Neural crest cell (in vitro differentiated cells): ENCODE measurements around the gene MXRA8. TPM values are rescaled to one million over a fixed set of nuclear protein-coding genes. Genes with fewer than 3 reads are reported as not detected.
A peak's percentile ranks its signal among the peaks of the same experiment; 100 is the strongest.

ENCODE experiments used
- DNase-seq: peaks from one replicate; pipeline ENCODE4 v3.0.0; 2021; ENCODE audit warnings: low read depth, mixed read lengths, low spot score
- H3K27ac Mint-ChIP-seq: one replicate; pipeline ENCODE4 v1.8.0; 2021; ENCODE audit warnings: mild to moderate bottlenecking, mixed read lengths; ENCODE audit not compliant: unreplicated experiment
- H3K27me3 Mint-ChIP-seq: 2 replicates; pipeline ENCODE4 v1.8.0; 2021; ENCODE audit warnings: low read depth, mild to moderate bottlenecking, mixed read lengths
- H3K36me3 Mint-ChIP-seq: 2 replicates; pipeline ENCODE4 v1.8.0; 2021; ENCODE audit warnings: low read depth, mild to moderate bottlenecking, mixed read lengths
- H3K4me1 Mint-ChIP-seq: 2 replicates; pipeline ENCODE4 v1.8.0; 2021; ENCODE audit warnings: mixed read lengths
- H3K4me3 Mint-ChIP-seq: one replicate; pipeline ENCODE4 v1.8.0; 2021; ENCODE audit warnings: mild to moderate bottlenecking, mixed read lengths
- H3K9me3 Mint-ChIP-seq: 2 replicates; pipeline ENCODE4 v1.8.0; 2021; ENCODE audit warnings: mixed read lengths
- total RNA-seq: library from RNA; stranded (reverse); gene quantifications from 2 replicates; pipeline ENCODE4 v1.2.1, GENCODE V29; 2021
- TF ChIP-seq, protein P1 (sequence below): fragments of 200-600 bp; sonication (generic); conservative IDR thresholded peaks from 2 replicates; pipeline ENCODE4 v1.5.0; 2021; ENCODE audit warnings: antibody characterized with exemption, mild to moderate bottlenecking

Gene MXRA8
- total RNA-seq, 1 donor from 2014 or later: 5.8 TPM

DNA sequence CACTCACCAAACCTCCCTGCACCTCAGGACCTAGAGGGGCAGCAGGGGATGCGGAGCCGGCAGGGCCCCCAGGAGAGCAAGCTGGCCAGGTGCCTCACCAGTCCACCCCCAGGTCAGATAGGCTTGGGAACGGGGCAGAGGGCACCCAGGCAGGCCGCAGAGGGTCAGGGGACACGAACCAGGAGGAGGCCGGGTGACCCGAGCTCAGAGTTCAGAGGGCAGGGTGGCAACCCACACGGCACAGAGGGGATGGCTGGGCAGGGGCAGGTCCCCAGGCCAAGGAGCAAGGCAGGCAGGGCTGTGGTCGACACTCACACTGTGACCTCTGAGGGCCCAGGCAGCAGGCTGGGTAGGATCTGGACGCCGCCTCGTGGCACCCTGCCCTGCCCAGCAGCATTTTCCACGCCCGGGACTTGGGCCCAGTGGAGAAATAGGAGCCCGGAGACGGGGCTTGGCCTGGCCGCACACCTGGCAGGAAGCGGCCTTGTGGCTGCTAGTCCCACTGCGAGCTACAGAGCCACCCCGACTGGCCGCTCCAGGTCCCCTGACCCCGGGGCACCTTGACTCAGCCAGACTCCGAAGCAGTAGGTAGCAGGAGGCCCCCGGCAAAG lies 14.4 kb downstream of the MXRA8 start:
- no peaks in the 10 kb centered on the region for H3K27me3 Mint-ChIP-seq
- TF ChIP-seq, protein P1, sequence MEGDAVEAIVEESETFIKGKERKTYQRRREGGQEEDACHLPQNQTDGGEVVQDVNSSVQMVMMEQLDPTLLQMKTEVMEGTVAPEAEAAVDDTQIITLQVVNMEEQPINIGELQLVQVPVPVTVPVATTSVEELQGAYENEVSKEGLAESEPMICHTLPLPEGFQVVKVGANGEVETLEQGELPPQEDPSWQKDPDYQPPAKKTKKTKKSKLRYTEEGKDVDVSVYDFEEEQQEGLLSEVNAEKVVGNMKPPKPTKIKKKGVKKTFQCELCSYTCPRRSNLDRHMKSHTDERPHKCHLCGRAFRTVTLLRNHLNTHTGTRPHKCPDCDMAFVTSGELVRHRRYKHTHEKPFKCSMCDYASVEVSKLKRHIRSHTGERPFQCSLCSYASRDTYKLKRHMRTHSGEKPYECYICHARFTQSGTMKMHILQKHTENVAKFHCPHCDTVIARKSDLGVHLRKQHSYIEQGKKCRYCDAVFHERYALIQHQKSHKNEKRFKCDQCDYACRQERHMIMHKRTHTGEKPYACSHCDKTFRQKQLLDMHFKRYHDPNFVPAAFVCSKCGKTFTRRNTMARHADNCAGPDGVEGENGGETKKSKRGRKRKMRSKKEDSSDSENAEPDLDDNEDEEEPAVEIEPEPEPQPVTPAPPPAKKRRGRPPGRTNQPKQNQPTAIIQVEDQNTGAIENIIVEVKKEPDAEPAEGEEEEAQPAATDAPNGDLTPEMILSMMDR: no peak
- no peak overlapping the region for H3K27ac Mint-ChIP-seq
- H3K9me3 Mint-ChIP-seq: no peaks in the 10 kb centered on the region
- DNase-seq: no peak
- peaks cover 13% of the 10 kb centered on the region for H3K4me1 Mint-ChIP-seq
- H3K36me3 Mint-ChIP-seq: peaks cover 10% of the 10 kb centered on the region
- no peak overlapping the region for H3K4me3 Mint-ChIP-seq

DNA sequence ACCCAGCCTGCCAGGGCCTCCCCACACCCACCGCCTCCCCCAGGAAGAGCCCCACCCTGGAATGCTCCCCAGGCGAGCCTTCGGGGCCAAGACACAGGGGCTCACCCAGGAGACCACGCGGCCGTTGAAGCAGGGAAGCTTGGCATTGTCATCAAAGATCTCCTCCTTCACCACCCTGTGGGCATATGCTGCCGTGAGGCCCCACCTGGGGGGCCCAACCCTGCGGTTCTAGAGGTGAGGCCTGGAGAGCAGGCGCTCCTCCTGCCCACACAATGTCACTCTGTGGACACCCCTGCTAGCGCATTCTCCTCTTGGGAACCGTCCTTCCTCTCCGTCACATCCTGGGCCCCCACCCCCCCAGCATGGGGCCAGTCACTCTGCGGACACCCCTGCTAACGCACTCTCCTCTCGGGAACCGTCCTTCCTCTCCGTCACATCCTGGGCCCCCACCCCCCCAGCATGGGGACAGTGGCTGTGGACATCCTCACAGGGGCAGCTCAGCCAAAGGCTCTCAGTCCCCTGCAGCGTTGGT lies 15.7 kb downstream of the MXRA8 start:
- Mint-ChIP-seq H3K27me3 (no peaks in the 10 kb centered on the region), H3K4me3 (no peak overlapping the region), H3K36me3 (peaks cover 10% of the 10 kb centered on the region), H3K27ac (no peak overlapping the region), H3K4me1 (peaks cover 11% of the 10 kb centered on the region), H3K9me3 (no peaks in the 10 kb centered on the region)
- DNase-seq: no peak
- TF ChIP-seq, protein P1: no peak

DNA sequence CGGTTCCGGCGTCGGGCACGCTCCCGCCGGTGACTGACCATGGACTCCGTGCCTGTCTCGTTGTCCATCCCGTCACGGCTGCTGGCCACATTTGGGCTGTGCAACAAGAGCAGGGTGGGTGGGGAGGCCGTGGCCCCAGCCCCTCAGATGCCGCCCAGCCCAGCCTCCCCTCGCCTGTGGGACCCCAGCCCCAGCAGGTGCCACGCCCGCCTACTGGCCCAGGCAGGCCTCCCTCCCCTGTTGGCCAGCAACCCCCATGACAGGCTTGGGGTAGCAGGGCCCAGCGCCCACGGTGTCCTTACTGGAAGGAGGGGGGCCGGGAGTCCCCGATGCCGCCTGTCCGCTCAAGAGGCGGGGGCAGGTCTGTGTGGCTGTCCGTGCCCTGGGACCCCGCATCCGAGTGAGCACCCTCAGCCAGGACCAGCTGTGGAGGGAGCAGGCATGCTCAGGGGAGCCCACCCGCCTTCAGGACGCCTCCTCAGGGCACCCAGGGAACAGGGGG lies 16.2 kb downstream of the MXRA8 start:
- Mint-ChIP-seq H3K36me3 (peaks cover 10% of the 10 kb centered on the region), H3K27ac (no peak overlapping the region), H3K9me3 (no peaks in the 10 kb centered on the region), H3K27me3 (no peaks in the 10 kb centered on the region), H3K4me1 (peaks cover 6% of the 10 kb centered on the region), H3K4me3 (no peak overlapping the region)
- TF ChIP-seq, protein P1: no peak
- no peak for DNase-seq

DNA sequence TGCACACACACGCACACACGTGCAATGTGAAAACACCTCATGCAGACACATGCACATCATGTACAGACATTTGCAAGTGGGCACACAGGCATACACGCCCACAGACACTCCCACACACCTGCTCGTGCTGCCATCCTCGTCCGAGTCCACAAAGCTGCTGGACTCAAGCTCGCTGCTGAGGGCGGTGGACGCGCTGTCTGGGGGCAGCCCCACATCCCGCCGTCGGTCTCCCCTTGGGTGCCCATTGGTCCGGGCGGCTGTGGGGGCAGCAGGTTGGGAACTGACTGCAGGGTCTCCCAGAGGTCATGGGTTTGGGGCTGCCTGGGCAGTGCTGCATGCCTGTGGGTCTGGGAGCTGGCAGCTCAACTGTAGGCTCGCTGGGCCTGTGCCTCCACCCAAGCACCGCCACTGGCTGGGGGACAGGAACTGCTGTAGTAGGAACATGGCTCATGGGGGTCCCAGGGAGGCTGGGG lies 16.8 kb downstream of the MXRA8 start:
- no peaks in the 10 kb centered on the region for H3K27me3 Mint-ChIP-seq
- peaks cover under 1% of the 10 kb centered on the region for H3K4me1 Mint-ChIP-seq
- H3K9me3 Mint-ChIP-seq: no peaks in the 10 kb centered on the region
- no peak overlapping the region for H3K4me3 Mint-ChIP-seq
- TF ChIP-seq, protein P1: no peak
- H3K36me3 Mint-ChIP-seq: peaks cover 10% of the 10 kb centered on the region
- DNase-seq: no peak
- H3K27ac Mint-ChIP-seq: peak overlapping the region; percentile 43

DNA sequence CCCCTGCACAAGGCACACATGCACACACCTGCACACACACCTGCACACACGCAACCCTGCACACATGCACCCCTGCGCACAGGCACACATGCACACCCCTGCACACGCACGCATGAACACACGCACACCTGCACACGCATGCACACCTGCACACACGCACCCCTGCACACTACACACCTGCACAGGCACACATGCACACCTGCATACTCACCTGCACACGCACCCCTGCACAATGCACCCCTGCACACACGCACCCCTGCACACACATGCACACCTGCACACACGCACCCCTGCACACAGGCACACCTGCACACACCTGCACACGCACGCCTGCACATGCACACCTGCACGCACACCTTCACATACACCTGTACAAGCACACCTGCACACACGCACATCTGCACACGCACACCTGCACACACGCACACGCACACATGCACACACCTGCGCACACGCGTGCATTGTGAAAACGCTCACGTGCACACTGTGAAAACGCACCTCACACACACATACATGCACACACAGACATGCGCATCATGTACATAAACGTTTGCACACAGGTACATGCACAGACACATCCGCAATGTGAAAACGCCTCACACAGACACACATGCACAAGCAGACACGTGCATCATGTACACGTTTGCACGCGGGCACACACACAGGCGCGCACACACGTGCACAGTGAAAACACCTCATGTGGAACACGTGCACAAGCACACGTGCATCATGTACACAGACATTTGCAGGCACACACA lies 17.4 kb downstream of the MXRA8 start:
- Mint-ChIP-seq H3K4me1 (no peaks in the 10 kb centered on the region), H3K36me3 (peaks cover 10% of the 10 kb centered on the region), H3K27ac (peak overlapping the region; percentile 43), H3K27me3 (no peaks in the 10 kb centered on the region), H3K4me3 (peak overlapping the region; percentile 44), H3K9me3 (no peaks in the 10 kb centered on the region)
- TF ChIP-seq, protein P1: no peak
- DNase-seq: no peak
